HEK293T (cell line): ENCODE data around the gene FOXO1.

Experiments used
- ARNT ChIP-seq: fragments of 450-650 bp; IDR thresholded peaks from 2 replicates; pipeline ENCODE4 v1.6.1; 2017; ENCODE audit warnings: mild to moderate bottlenecking
- BHLHE40 ChIP-seq: fragments of 450-650 bp; IDR thresholded peaks from 2 replicates; pipeline ENCODE4 v1.6.1; 2016; ENCODE audit warnings: mild to moderate bottlenecking, moderate library complexity, borderline replicate concordance
- CTBP1 ChIP-seq: fragments of 450-650 bp; IDR thresholded peaks from 2 replicates; pipeline ENCODE4 v1.6.1; 2016; ENCODE audit warnings: borderline replicate concordance
- FOXA1 ChIP-seq: fragments of 450-650 bp; IDR thresholded peaks from 2 replicates; pipeline ENCODE4 v1.6.1; 2016; ENCODE audit warnings: mild to moderate bottlenecking
- FOXK2 ChIP-seq: fragments of 450-650 bp; IDR thresholded peaks from 2 replicates; pipeline ENCODE4 v1.6.1; 2016; ENCODE audit warnings: mild to moderate bottlenecking
- FOXM1 ChIP-seq: fragments of 450-650 bp; IDR thresholded peaks from 2 replicates; pipeline ENCODE4 v1.6.1; 2017; ENCODE audit warnings: mild to moderate bottlenecking, borderline replicate concordance
- HDGF ChIP-seq: fragments of 450-650 bp; IDR thresholded peaks from 2 replicates; pipeline ENCODE4 v1.6.1; 2017; ENCODE audit warnings: antibody characterized with exemption, borderline replicate concordance
- NFRKB ChIP-seq: fragments of 450-650 bp; IDR thresholded peaks from 2 replicates; pipeline ENCODE4 v1.6.1; 2016; ENCODE audit warnings: mild to moderate bottlenecking, moderate library complexity
- SP1 ChIP-seq: fragments of 450-650 bp; IDR thresholded peaks from 2 replicates; pipeline ENCODE4 v1.6.1; 2017
- SUZ12 ChIP-seq: fragments of 450-650 bp; IDR thresholded peaks from 2 replicates; pipeline ENCODE4 v1.6.1; 2016; ENCODE audit warnings: mild to moderate bottlenecking
- ZNF384 ChIP-seq: fragments of 450-650 bp; IDR thresholded peaks from 2 replicates; pipeline ENCODE4 v1.6.1; 2016

- TF ChIP-seq NFRKB (no peak), HDGF (no peak), ZNF384 (no peak), FOXK2 (no peak), BHLHE40 (no peak), ARNT (no peak), SUZ12 (no peak), SP1 (no peak), FOXM1 (no peak), CTBP1 (no peak), FOXA1 (no peak)
These were observed 144.2 kb downstream of the FOXO1 start for GRCh38 chr13:40522282-40522681.
